Measurements from ENCODE around the gene CRYBB1. TPM values are rescaled to one million over a fixed set of nuclear protein-coding genes. Genes with fewer than 3 reads are reported as not detected.

CRYBB1 gene
- total and polyA plus RNA-seq, 2 donors (not counting 1 experiment from before 2014, with no cell fraction given) = 0.18 TPM; not detected in 1

DNA sequence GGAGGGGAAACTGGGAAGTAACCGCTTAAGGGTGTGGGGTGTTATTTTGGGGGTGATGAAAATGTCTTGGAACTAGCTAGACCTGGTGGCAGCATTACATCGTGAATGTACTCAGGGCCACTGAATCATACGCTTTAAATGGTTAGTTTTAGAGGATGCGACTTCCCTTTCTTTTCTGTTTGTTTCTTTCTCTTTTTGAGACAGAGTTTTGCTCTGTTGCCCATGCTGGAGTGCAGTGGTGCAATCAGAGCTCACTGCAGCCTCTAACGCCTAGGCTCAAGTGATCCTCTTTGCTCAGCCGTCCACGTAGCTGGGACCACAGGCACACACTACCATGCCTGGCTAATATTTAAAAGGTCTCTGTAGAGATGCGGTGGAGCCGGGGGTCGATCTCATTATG lies 34.0 kb upstream of the CRYBB1 start:
- peaks cover 7% of the 10 kb centered on the region for H3K27me3 Mint-ChIP-seq
- intact Hi-C loops (cut with micrococcal nuclease) = no loop called here
- H3K4me3 Mint-ChIP-seq = peak overlapping the region; percentile 34
- H3K27ac ChIP-seq (ENCODE audit: low read length in 2 of 2) = no peak overlapping the region
- 47% methylated on average over 5 of the region's 10 CpGs for WGBS (ENCODE audit: insufficient coverage)
- POLR2A ChIA-PET = no interaction called here
- H3K4me3 ChIP-seq (ENCODE audit: control extremely low read depth in 1 of 5, extremely low read depth in 1 of 5, insufficient read depth in 1 of 5, low read depth in 2 of 5, low read length in 4 of 5) = no peak overlapping the region
- no peak for TF ChIP-seq EZH2 (IDR thresholded peaks at IDR 0.05; ENCODE audit: borderline replicate concordance, insufficient read depth, low read depth, low read length, poor library complexity, severe bottlenecking)
- TF ChIP-seq, protein P1, sequence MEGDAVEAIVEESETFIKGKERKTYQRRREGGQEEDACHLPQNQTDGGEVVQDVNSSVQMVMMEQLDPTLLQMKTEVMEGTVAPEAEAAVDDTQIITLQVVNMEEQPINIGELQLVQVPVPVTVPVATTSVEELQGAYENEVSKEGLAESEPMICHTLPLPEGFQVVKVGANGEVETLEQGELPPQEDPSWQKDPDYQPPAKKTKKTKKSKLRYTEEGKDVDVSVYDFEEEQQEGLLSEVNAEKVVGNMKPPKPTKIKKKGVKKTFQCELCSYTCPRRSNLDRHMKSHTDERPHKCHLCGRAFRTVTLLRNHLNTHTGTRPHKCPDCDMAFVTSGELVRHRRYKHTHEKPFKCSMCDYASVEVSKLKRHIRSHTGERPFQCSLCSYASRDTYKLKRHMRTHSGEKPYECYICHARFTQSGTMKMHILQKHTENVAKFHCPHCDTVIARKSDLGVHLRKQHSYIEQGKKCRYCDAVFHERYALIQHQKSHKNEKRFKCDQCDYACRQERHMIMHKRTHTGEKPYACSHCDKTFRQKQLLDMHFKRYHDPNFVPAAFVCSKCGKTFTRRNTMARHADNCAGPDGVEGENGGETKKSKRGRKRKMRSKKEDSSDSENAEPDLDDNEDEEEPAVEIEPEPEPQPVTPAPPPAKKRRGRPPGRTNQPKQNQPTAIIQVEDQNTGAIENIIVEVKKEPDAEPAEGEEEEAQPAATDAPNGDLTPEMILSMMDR (IDR thresholded peaks at IDR 0.05) = no peak
- peaks cover 5 to 10% of the 10 kb centered on the region in 2 donors for H3K4me1 ChIP-seq (ENCODE audit: control insufficient read depth in 2 of 2, insufficient read depth in 2 of 2, low read length in 2 of 2)
- no peaks in the 10 kb centered on the region for H3K36me3 ChIP-seq (replicated peaks in 1 of 2; ENCODE audit: control extremely low read depth in 1 of 2, control insufficient read depth in 1 of 2, extremely low read depth in 1 of 2, insufficient read depth in 2 of 2, low read length in 1 of 2)
- H3K27me3 ChIP-seq (replicated peaks in 1 of 4; ENCODE audit: control extremely low read depth in 1 of 4, control insufficient read depth in 3 of 4, insufficient read depth in 4 of 4, low read length in 3 of 4) = peaks cover 0 to 16% (median 6%) of the 10 kb centered on the region in 4 experiments
- peak overlapping the region; percentile 56 for H3K27ac Mint-ChIP-seq
- H4K20me1 ChIP-seq (ENCODE audit: control insufficient read depth, insufficient read depth, low read length, poor library complexity, severe bottlenecking) = no peaks in the 10 kb centered on the region
- no peaks in the 10 kb centered on the region for H3K9me3 ChIP-seq (ENCODE audit: control extremely low read depth in 1 of 3, control insufficient read depth in 2 of 3, insufficient read depth in 1 of 3, low read length in 2 of 3)
- DNase-seq (no peak), ATAC-seq (ENCODE audit: low read depth) (no peak)
- CTCF ChIA-PET = interaction anchor here (0.6 kb wide), 1 partner anchor 20 kb away, joined by 3 read pairs; no protein-coding TSS in a partner anchor
- H3K9me3 Mint-ChIP-seq (ENCODE audit: insufficient read depth) = no peaks in the 10 kb centered on the region
- H3K9ac ChIP-seq (ENCODE audit: low read length) = no peak overlapping the region
- peak overlapping the region; percentile 10 for H2AFZ ChIP-seq (ENCODE audit: insufficient read depth, low read depth, low read length, poor library complexity, severe bottlenecking)
- H3K79me2 ChIP-seq (ENCODE audit: control insufficient read depth, insufficient read depth, low read length) = no peaks in the 10 kb centered on the region
- peaks cover 10% of the 10 kb centered on the region for H3K4me1 Mint-ChIP-seq
- no peak overlapping the region for H3K4me2 ChIP-seq (replicated peaks; ENCODE audit: low read depth, low read length, poor library complexity, severe bottlenecking)

DNA sequence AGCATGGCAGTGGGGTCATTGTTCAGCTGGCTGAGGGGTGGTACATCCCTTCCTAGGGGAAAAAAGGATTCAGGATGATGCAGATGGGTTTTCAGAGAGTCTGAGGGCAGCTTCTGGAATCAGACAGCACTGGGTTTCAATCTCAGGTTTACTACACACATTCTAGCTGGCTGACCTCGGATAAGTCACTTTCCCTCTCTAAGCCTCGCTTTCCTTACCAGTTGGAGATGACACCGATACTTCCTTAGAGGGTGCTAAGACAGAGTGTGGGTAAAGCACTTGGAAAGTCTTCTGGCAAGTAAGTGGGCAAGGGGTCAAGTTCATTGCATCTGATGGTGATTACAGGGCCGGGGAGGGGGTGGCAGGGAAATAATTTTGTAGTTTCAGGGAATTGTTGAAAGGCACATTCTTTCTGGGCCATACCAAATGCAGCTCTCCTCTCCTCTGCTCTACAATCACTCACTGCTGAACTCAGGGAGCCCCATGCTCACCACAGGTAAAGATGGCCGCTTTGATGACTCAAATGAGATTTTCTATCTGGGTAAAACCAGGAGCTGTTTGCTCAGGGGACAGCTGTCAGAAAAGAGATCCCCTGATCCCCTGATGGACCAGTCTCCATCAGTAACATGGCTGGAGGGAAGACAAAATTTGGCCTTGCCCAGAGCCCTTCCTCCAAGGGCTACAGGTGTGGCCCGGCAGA lies 33.0 kb upstream of the CRYBB1 start:
- Mint-ChIP-seq H3K4me1 (peaks cover 10% of the 10 kb centered on the region), H3K4me3 (no peak overlapping the region), H3K27ac (no peak overlapping the region), H3K9me3 (ENCODE audit: insufficient read depth) (no peaks in the 10 kb centered on the region), H3K27me3 (peaks cover 13% of the 10 kb centered on the region)
- ATAC-seq (ENCODE audit: low read depth) = no peak
- Histone ChIP-seq H3K27me3 (replicated peaks in 1 of 4; ENCODE audit: control extremely low read depth in 1 of 4, control insufficient read depth in 3 of 4, insufficient read depth in 4 of 4, low read length in 3 of 4) (peaks cover 0 to 15% (median 3%) of the 10 kb centered on the region in 4 experiments), H3K4me1 (ENCODE audit: control insufficient read depth in 2 of 2, insufficient read depth in 2 of 2, low read length in 2 of 2) (peaks cover 4 to 7% of the 10 kb centered on the region in 2 donors), H3K9me3 (ENCODE audit: control extremely low read depth in 1 of 3, control insufficient read depth in 2 of 3, insufficient read depth in 1 of 3, low read length in 2 of 3) (no peaks in the 10 kb centered on the region), H3K4me2 (replicated peaks; ENCODE audit: low read depth, low read length, poor library complexity, severe bottlenecking) (no peak overlapping the region), H3K27ac (ENCODE audit: low read length in 2 of 2) (no peak overlapping the region), H3K36me3 (replicated peaks in 1 of 2; ENCODE audit: control extremely low read depth in 1 of 2, control insufficient read depth in 1 of 2, extremely low read depth in 1 of 2, insufficient read depth in 2 of 2, low read length in 1 of 2) (no peaks in the 10 kb centered on the region), H3K79me2 (ENCODE audit: control insufficient read depth, insufficient read depth, low read length) (no peaks in the 10 kb centered on the region), H3K9ac (ENCODE audit: low read length) (no peak overlapping the region), H3K4me3 (ENCODE audit: control extremely low read depth in 1 of 5, extremely low read depth in 1 of 5, insufficient read depth in 1 of 5, low read depth in 2 of 5, low read length in 4 of 5) (no peak overlapping the region), H2AFZ (ENCODE audit: insufficient read depth, low read depth, low read length, poor library complexity, severe bottlenecking) (no peak overlapping the region), H4K20me1 (ENCODE audit: control insufficient read depth, insufficient read depth, low read length, poor library complexity, severe bottlenecking) (no peaks in the 10 kb centered on the region)
- ChIA-PET POLR2A (no interaction called here), CTCF (interaction anchor here (0.6 kb wide), 1 partner anchor 19 kb away, joined by 3 read pairs; no protein-coding TSS in a partner anchor)
- intact Hi-C loops (cut with micrococcal nuclease) = no loop called here
- WGBS (ENCODE audit: insufficient coverage) = 100% methylated on average over 1 of the region's 6 CpGs
- no peak for TF ChIP-seq EZH2 (IDR thresholded peaks at IDR 0.05; ENCODE audit: borderline replicate concordance, insufficient read depth, low read depth, low read length, poor library complexity, severe bottlenecking)
- no peak for DNase-seq
